ENCODE data around the gene PEAK1.

Gene PEAK1

DNA sequence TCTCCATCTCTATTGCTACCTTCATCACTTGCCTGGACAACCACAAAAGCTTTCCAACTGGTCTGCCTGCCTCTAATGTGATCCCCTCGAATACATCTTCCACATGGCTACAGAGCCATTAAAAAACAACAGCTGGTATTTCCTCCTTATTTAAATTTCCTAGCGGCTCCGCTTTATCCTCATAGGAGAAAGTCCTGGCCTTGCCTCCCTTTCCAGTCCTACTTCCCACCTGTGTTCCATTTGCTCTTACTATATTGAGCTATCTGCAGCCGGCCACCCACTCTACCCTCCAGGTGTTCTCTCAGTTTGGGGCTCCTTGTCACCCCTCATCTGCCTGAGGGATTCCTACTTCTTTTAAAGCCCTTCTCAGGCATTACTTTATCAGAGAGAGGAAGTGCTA, 299.3 kb downstream of the PEAK1 start:
- DNase-seq: no peak

DNA sequence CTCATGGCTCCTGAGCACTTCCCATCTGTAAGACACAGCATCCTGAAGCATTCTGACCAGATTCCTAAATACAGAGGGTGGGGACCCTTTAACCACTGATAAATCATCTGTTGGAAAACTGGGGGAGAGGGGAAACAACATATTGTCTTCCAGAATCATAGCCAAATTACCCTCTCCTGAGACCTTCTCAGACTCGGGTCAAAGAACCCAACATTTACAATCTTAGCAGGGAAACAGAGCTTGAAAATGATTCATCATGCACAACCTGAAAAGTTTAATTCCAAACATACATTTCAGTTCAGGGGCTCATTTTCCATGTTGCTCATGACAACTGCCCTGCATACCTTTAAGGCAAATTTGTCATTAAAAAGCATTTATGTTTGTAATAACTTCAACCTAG, 300.5 kb downstream of the PEAK1 start:
- DNase-seq: no peak

DNA sequence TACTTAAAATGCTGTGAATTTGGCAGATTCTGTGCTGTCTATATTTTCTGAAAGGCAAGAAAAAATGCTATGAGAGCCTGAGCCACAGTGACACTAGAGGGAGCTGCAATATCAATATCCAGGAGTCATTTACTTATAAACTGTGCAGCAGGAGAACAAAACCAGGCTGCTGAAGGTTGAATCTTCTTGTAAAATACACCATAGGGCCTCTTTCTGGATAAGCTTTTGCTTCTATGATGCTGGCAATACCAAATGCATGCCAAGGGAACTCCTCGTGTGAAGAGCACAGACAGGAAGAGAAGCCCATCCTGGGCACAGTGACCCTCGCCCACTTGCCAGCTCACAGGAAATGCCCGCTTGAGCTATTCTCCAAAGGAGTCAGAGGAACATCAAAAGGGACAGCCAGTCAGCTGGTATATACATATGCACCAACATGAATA, 301.0 kb downstream of the PEAK1 start:
- DNase-seq: no peak

DNA sequence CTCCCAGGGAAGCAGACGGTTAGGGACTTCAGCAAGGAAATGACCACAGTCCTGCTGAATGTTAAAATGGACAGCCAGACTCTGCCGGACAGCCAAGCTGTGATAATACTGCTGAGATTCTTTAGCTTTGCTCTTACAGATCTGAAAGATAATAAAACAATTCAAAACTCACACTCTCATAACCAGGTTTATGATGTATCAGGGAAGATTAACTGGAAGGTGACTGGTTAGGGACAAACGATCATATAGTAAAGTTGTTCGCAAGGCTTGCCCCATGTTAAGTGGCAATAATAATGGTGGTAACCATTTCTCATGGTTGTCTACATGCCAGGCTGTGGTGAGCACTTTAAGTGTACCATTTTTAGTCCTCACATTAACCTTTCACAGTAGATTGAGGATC, 304.7 kb downstream of the PEAK1 start:
- DNase-seq: no peak

DNA sequence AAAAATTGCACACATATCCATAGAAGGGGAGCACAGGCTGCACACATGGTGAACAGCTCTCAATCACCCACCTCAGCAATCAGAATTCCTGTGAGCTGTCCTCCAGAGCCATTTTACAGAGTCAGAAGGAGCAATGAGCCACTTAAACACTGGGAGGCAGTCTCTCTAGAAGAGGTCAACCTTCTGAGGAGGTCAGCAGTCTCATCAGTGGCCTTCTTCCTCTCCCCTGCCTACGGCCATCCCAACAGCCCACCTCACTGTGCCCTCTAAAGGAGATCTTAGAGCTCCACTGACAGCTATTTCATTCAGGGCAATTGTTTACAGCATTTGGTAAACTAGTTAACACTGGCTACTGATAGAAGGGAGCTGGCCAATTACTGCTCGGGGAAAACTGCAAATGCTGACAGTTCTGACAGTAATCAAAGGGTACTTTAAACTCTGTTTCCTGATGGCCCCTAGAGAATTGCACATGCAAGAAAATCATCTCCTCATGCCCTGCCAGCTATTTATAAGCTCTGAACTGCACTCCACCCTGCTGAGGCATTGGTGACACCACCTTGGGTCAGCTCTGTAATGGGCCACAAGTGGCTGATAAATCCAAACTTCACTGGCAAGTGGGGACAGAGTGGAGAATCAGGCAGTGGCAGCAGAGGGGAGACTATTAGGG, 306.9 kb downstream of the PEAK1 start:
- DNase-seq: no peak

DNA sequence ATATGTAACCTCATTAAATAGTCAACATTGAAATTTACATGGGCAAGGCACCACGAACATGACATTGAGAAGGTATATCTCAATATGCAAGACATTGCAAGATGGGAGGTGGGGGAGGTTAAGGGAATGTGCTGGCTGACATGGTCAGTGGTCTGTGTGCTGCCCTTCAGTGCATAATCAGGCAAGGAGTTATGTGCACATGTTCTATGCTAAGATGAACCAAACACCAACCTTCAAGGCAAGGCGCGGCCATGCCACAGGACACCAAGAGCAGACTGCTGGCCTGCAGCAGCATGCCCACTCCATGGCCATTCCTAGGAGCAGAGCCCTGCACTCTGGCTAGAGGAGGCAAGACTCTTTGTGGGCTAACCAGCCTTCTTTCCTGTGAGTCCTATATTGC, 308.1 kb downstream of the PEAK1 start:
- no peak for DNase-seq

DNA sequence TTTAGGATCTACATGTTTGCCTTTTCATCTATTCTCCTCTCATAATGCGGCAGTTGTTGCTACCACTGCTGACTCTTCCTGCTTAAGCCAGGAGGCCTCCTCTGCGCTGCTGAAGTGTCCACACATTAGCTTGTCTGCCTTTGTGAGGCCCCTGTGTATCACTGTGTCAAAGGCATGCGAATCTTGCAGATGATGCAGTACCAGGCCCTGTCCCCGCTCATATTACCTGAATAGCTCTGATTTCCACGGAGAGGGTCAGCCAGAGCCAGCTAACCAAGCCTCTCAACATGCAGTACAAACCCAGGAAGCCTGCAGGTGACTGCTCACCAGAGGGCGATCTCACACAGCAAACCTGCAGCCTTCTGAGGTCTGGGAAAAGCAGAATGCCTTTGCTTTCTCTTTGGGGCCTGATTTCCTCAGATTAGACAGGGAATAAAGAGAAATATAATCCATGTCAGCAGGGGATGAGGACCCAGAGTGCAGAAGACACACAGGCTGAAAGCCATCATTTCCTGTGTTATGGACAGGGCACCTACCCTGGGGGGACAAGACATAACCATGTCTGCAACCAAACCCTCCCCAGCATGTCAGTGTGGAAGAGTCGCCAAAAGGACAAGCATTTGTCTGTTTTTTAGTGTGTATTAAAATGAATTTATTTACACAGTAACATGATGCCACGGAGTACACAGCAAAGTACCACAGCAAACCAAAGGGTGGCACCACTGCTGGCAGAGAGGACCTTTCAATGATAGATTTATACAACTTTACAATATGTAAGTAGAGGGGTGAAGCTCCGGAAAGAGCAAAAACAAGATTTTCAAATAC, 312.2 kb downstream of the PEAK1 start:
- DNase-seq: peak; percentile 42

DNA sequence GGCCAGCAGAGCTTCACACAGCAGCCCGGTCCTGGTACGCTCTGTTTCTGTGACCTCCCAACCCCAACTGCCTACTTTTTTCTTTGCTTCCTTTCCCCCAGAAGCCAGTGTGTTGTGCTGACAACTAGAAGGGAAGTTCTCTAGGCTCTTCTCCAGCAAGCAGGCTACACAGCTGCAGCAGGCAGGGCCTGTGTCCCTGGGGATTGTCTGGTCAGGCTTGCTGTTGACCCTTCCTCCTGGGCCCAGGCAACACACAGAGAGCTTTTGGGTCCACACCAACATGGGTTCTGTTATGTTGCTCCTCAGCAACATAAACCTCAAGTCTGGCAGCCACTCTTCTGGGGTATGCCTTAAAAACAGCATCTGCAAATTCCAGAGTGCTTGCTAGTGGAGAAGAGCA, 312.8 kb downstream of the PEAK1 start:
- no peak for DNase-seq

DNA sequence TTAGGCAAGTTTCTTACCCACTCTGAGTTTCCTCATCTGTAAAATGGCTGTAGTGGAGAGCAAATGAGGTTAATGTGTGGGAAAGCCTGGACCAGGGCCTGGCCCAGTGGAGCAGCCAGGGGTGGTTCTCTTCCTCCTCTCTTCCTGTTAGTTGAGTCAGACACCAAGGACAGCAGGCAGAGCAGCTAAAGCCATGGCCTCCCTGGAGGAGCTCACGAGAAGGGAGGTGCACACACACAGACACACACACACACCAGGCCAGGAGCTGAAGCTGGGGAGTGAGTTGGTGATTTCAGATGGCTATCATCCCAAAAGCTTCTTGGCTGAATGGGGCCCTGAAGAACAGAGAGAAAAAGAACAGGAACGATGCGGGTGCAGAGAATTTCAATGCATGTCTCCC, 315.7 kb downstream of the PEAK1 start:
- no peak for DNase-seq

DNA sequence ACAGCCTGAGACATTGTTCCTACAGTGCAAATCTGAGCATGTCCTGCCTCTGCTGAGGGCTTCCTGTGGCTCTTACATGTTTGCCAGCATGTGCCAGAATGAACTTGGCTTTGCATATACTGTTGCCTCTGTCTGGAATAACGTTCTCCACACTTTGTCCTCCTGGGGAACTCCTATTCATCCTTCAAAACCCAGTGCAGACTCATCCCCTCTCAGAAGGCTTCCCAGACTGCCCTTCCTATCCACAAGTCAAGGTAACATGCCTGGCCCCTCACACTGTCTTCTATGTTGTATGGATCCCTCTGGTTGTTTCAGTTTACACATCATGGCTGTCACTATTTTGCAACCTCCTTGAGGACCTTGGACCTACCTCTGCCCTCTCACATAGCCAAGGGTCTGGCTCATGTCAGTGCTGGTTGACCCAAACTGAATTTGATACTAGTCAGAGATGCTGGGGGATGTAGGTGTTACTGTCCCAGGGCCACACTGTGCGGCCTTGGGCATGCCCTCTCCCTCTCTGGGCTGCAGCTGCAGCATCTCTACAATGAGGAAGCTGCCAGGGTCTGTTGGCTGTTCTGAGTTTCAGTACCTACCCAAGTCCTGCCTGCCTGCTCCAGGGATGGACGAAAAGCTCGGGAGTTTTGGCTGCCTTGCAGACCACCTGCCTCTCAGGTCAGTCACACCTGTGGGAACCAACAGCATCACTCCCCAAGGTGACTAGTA, 320.0 kb downstream of the PEAK1 start:
- DNase-seq: no peak

DNA sequence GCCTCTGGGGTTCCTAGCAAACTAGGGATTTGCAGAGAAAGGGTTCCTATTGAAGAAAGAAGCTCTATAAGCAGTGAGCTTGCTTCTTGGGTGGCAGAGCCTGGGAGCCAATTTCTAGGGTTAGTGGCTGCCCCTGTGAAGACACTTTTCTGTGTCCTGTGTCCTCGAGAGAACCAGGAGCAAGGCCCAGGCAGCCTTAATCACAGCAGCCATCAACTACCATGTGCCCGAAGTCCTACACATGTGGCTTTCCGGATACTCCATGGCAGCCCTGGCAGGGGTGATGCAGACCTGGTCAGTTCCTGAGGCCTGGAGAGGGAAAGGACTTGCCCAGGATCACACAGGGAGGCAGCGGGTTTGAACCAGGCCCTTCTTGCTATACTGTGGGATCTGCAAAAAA, 321.3 kb downstream of the PEAK1 start:
- DNase-seq: no peak

DNA sequence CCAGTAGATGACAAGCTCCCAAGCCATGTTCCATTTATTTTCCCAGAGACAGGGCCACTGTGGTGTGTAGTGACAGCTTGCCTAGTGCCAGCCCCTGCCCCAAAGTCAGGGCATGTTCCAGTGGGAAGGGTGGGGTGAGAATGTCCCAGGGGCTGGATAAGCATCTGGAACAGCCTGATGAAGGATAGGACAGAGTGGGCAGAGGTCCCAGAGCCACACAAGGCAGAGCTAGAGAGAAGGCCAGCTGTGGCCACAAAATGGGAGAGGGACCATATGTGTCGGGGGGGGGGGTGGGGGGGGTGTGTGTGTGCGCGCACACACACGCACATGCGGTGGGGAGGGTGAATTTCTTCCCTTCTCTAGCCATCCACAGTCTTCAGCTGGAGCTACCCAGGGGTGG, 322.0 kb downstream of the PEAK1 start:
- DNase-seq: no peak

DNA sequence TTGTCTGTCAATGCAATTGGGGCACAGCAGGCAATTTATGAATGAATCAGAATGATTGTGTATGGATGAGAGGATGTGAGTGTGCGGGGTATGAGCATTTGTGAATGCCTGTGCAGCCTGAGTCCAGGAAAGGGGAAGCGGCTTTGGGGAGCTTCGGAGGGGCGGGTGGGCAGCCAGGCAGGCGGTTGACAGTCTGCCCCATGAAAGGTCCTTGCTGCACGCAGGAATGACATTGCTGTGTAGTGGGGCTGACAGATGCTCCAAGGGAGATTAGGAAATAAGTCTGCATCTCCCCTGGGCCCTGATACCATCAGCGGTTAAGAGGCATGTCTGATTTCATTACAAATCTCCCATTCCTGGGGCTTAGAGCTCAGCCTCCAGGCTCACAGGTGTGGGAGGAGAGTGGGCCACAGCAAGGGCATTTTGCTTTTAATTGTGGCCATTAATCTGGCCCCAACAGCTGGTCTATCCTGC, 322.6 kb downstream of the PEAK1 start:
- DNase-seq: no peak

DNA sequence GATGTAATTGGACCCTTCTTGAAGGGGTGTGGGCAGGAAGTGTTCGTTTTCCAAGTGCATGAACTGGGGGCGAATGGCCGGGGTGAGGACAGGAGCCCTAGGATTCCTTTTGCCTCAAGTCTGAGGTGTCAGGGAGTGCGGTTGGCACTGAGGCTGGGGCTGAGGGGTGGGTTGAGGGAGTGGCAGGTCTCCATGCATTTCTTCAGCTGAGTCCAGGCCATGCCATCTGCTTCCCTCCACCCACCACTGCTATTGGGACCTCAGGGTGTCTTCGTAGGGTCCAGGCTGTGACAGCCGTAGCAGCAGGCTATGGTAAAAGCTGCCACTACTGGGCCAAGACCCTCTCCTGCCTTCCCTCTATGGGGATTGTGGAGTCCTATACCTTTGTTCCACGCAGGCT, 323.4 kb downstream of the PEAK1 start:
- DNase-seq: no peak

DNA sequence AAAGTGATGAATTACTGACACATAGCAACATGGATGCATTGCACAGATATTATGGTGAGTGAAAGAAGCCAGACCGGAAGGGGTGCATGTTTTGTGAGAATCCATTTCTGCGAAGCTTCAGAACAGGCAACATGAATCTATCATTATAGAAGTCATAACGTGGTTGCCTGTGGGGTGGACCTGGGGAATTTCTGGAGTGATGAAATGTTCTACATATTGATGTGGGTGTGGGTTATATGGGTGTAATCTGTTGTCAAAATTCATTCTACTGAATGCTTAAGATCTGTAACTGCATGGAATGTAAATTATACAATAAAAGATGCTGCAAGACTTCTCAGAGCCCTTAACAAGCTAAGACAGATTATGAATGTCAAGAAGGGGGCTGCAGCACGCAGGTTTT, 323.8 kb downstream of the PEAK1 start:
- no peak for DNase-seq

DNA sequence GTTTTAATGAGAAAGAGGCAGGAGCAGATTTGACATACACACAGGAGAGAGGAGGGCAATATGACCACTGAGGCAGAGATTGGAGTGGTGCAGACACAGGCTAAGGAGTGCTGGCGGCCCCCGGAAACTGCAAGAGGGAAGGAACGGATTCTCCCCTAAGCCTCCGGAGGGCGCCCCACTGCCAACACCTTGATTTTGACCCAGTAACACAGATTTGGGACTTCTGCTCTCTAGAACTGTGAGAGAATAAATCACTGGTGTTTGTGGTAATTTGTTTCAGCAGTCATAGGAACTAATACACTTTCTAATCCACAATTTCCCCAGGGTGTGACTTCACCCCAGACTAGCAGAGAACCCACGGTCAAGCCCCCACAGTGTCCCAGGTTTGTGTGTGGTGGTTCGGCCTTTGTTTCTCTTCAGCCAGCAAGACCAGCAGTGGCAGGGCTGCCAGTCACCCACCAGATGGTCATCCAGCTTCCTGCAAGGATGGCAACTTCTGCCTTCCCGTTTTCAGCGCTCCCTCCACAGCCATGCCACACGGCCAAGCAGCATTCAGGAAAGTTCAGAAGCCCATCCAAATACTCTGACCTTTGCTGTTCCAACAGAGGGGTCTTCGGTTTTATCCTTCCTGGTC, 325.4 kb downstream of the PEAK1 start:
- DNase-seq: no peak

DNA sequence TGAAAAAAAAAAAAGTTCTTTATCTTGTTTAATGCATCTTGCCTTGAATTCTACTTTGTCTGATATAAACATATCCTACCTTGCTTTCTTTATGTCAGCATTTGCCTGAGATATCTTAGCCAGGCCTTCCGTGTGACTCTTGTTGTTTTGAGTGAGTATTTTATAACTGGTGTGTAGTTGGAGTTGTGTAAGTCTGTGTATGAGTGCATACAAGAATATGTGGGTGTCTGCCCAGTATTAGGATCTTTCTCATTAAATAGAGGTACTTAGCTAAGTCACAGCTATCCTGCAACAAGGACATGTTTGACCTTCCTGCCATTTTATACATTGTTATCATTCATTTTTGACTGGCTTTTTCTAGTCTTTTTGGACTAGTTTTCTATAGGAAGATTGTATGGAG, 326.5 kb downstream of the PEAK1 start:
- DNase-seq: no peak

DNA sequence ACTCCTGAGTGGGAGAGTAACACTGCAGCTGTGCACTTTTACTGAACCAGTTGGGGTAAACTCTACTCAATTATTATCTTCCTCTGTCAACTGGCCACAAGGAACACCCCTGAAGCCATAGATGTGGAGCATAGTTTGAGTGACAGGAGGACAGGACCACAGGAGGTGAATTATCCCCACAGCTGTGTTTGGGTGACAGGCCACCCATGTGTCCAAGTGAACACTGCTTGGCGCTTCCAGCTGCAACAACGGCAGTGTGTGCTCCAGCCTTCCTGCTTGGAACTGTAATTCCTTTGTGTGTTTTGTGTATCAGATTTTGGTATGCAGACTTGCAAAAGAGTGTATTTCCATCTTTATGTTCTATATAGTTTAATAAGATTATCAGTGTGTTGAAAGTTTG, 328.8 kb downstream of the PEAK1 start:
- DNase-seq: no peak

DNA sequence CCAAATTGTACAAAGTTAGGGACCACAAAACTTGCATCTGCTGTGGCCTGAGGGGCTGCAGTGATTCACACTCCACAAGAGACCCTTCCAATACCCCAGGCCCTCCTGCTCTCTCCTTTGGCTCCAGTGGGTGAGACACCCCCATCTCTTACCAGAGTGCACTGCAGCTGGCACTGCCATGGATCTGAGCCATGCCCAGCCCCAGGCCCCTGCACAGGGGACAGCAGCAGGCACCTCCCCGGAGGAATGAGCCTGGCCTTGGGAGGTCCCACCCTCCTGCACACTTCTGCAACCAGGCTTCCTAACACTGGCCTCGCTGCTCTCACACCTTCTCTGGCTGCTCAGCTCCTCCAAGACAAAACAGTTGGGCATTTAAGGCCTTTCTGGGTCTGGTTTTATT, 332.7 kb downstream of the PEAK1 start:
- no peak for DNase-seq

DNA sequence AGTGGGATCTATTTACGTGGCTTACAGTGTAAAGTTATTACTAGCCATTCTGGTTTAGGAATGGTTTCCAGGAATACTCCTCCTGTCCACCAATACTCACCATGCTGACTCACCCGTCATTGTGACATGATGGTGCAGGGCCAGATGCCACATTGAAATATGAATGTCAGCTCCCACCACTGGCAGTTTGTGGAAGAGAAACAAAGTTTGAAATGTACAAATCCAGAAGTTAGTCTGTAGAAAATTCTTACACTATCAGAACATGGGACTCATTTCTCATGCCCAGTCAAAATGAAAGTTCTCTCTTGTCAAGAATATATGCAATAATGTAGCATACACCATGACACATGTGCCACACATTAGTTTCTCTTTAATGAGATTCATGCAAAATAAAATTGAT, 334.6 kb downstream of the PEAK1 start:
- no peak for DNase-seq

DNA sequence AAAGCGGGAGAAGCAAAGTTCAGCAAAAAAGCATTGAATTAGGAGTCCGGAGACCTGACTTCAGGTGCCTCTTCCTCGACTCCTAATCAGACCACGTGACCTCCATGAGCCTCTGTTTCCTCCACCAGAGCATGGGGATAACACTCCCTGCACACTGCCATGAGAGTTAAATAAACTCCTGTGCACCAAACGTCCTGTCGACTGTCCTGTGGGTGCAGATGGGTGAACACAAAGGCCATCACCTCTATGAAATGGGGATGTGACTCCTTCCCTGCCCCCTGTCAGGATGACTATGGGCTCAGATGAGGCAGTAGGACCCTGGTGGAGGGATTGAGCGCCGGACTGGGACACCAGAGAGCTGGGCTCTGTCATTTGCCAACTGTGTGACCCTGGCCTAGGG, 335.5 kb downstream of the PEAK1 start:
- DNase-seq: no peak

DNA sequence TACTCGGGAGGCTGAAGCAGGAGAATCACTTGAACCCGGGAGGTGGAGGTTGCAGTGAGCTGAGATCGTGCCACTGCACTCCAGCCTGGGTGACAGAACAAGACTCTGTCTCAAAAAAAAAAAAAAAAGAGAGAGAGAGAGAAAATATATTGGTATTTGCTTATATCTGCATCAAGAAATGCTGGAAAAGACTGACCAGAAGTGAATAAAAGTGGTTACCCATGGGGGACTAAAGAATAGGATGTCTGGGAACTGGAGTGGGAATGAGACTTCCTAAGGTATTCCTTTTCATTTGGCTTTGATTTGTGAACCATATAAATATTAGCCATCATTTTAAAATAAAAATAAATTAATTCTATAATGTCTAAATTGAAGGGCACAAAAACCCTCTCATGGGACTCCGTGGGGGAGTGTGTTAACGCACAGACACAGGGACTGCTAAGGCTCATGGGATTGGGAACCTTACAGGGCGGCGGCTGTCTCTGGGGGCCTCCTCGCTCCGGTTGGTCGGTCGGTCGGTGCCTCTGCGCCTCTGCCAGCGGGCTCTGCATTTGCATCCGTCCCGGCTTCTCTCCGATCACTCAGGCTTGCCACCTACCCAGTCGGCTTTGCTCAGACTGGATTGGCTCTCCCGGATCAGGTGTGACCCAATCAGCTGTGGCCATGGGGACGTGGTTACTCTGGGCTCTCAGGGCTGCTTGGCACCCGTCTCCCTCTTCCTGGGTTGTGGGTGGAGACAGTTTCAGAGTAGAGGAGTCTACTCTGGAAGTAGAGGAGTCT, 336.3 kb downstream of the PEAK1 start:
- peak; percentile 57 for DNase-seq

DNA sequence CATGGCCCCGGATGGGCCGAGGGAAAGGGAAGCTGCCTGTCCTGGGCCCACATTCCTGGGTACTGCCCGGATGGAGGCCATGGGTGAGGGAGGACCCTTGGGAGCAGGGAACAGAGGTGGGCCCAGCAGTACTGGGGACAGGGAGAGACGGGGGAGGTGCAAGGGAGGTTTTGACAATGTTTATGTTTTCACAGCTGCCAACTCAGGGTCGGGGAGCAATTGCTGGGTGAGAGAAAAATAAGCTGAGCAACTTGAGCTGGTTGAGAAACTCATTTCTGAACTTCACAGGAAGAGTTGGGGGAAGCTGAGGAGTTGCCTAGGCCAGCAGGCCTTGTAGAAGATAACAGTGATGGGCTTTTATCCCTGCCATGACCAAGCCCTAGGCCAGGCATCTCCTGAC, 337.9 kb downstream of the PEAK1 start:
- no peak for DNase-seq

Data from activated T-cell treated with anti-CD3 and anti-CD28 coated beads, Interleukin-2, amount 50 U/mL, for 1 hour (primary cell).